Adrenal gland (tissue), 12 donors: ENCODE data around the gene CMTM5. TPM values are rescaled to one million over a fixed set of nuclear protein-coding genes. Genes with fewer than 3 reads are reported as not detected.

Experiments
- DNase-seq, 7 donors: peaks; one replicate each; pipeline ENCODE4 v3.0.0-alpha.2; 2019 to 2020
- H3K27ac ChIP-seq, 5 donors: fragments of 200-600 bp; sonication (generic) in 4 of 5; 1 replicate in 3 of 5; 2 replicates in 2 of 5; pipeline versions ENCODE4 v1.5.1 to v1.8.0; 2016 to 2020; ENCODE audit warnings: mild to moderate bottlenecking in 1 of 5
- H3K27me3 ChIP-seq: fragments of 200-600 bp; 2 replicates; pipeline ENCODE4 v1.8.0; 2021
- H3K36me3 ChIP-seq, 2 donors: fragments of 200-600 bp; replicated peaks in 1 of 2; 1 replicate in 1 of 2; 2 replicates in 1 of 2; pipeline versions ENCODE4 v1.5.1 to v1.8.0; 2018 to 2022
- H3K4me1 ChIP-seq, 2 donors: fragments of 200-600 bp; replicated peaks in 1 of 2; 1 replicate in 1 of 2; 2 replicates in 1 of 2; pipeline versions ENCODE4 v1.5.1 to v1.8.0; 2018 to 2021
- H3K4me3 ChIP-seq, 4 donors: fragments of 200-600 bp; sonication (generic) in 3 of 4; one replicate each; pipeline ENCODE4 v1.5.1; 2016 to 2018
- H3K9me3 ChIP-seq, 3 donors: fragments of 200-600 bp; sonication (generic) in 1 of 3; replicated peaks in 1 of 3; 1 replicate in 2 of 3; 2 replicates in 1 of 3; pipeline versions ENCODE4 v1.5.1 to v1.8.0; 2016 to 2021
- CTCF ChIP-seq, 6 experiments: fragments of 450-650 bp in 4 of 6; fragments of 200-600 bp in 2 of 6; sonication (generic) in 1 of 6; IDR thresholded peaks; 1 replicate in 5 of 6; 2 replicates in 1 of 6; pipeline versions ENCODE4 v1.5.1 to v1.8.0; 2016 to 2021; ENCODE audit warnings: antibody characterized with exemption in 6 of 6, mild to moderate bottlenecking in 2 of 6, moderate library complexity in 1 of 6
- POLR2A ChIP-seq, 2 donors: fragments of 450-650 bp; IDR thresholded peaks; one replicate each; pipeline ENCODE4 v1.6.1; 2017; ENCODE audit warnings: antibody characterized with exemption in 2 of 2, mild to moderate bottlenecking in 2 of 2, moderate library complexity in 1 of 2
- WGBS, 4 donors: extraction: QIAGEN DNeasy Blood & Tissue Kit in 2 of 4; methylation state at CpG; one replicate each; pipeline versions ENCODE4 v1.1.5 to v1.1.7; 2013 to 2017; 5-methylcytosine and 5-hydroxymethylcytosine counted together
- intact Hi-C, 2 donors: fragments of 100-400 bp; cut with DNase I; formaldehyde crosslinking; loops; one replicate each; pipeline versions ENCODE4 v1.14.1 to v1.15.0; 2022 to 2023
- microRNA counts, 2 donors: library from miRNA; unstranded; fragments of <30 nt; microRNA quantifications; one replicate each; lab custom pipeline; 2016
- microRNA-seq, 3 donors: library from miRNA; unstranded; fragments of <30 nt; microRNA quantifications; one replicate each; pipeline ENCODE4, GENCODE V29; 2017 to 2020
- polyA plus RNA-seq, 3 donors: library from polyadenylated mRNA; stranded (reverse); fragments of 200-250 nt in 2 of 3; fragments of 350-450 nt in 1 of 3; fragmentation: Illumina TruSeq in 1 of 3; extraction: RNeasy Lipid Tissue Mini Kit (QIAGEN cat#74804) in 1 of 3; gene quantifications; one replicate each; pipeline ENCODE4 v1.2.3, GENCODE V29; 2013 to 2014
- small RNA-seq, 2 donors: library from RNA; depleted of rRNA; stranded (forward); fragments of <200 nt; gene quantifications; one replicate each; pipeline ENCODE3, GENCODE V24; 2016
- total RNA-seq, 9 donors: library from RNA; depleted of rRNA in 4 of 9; stranded (reverse); fragments of >200 nt in 4 of 9; fragments of 120-200 nt in 1 of 9; fragmentation: NEBNext Ultra II Directional in 1 of 9; extraction: Animal tissue kit (Norgen Biotek cat#: 25700) in 1 of 9; gene quantifications; one replicate each; pipeline versions ENCODE4 v1.1.0 to v1.2.4, GENCODE V29; 2013 to 2023
- donor health status: healthy with polysubstance abuse.
- donor health status: Bipolar disorder and iron deficiency.
- donor health status: DM: yes; HTN: yes; CAD: no.
- donor health status: DM: no; HTN: no; CAD: no.
- donor health status: DM: no; HTN: no; CAD: no.
- donor health status: DM: yes; HTN: yes; CAD: no.

The CMTM5 gene
- total and polyA plus RNA-seq, 12 donors: 0.34 to 2.6 (median 0.89) TPM; not detected in 5

- Histone ChIP-seq H3K36me3 (no peaks in the 10 kb centered on the region), H3K27ac (no peak overlapping the region), H3K4me3 (no peak overlapping the region), H3K27me3 (no peaks in the 10 kb centered on the region), H3K9me3 (no peaks in the 10 kb centered on the region), H3K4me1 (no peaks in the 10 kb centered on the region)
- TF ChIP-seq CTCF (IDR thresholded peaks at IDR 0.05) (no peak), POLR2A (IDR thresholded peaks at IDR 0.05) (no peak)
- intact Hi-C loops: no loop called here
- 81 to 89% (median 84%) methylated on average over 8 to 13 of the region's 13 CpGs for WGBS, 4 donors
- DNase-seq: no peak
Observed at GRCh38 chr14:23428686-23429495, 52.0 kb downstream of the CMTM5 start.

MicroRNAs within 50 kb of the gene (microRNA counts, 767-probe panel; counts per million panel counts)
- microRNA hsa-miR-208a (lab: Ali Mortazavi, UCI) (0 counts per million in 2 donors), microRNA hsa-miR-208b (lab: Ali Mortazavi, UCI) (0 counts per million in 2 donors)

Small RNA genes within 50 kb of the gene (microRNA-seq; reads per million reads assigned to microRNA genes)
- 0 to 2.7 (median 0.57) reads per million in 3 donors for gene MIR208A
- gene MIR208B: 1.1 to 17.9 (median 5.1) reads per million in 3 donors

Small RNA genes within 50 kb of the gene (small RNA-seq; reads per million reads assigned to genes)
- gene MIR208A (0 reads per million in 2 donors), gene MIR208B (0 reads per million in 2 donors)

Other genes with a start within 250 kb of the CMTM5 start
- gene SLC7A8, start 193.4 kb upstream of the CMTM5 start, total RNA-seq: 10 to 100 TPM in 8 of 9 donors, 1 to 10 TPM in 1; 6.8 to 50.9 (median 33.2) TPM
- gene SLC7A8, start 193.4 kb upstream of the CMTM5 start, polyA plus RNA-seq: 10 to 100 TPM; 18.2 to 24.5 (median 21.0) TPM
- gene RNF212B, start 139.1 kb upstream of the CMTM5 start, total RNA-seq: not detected
- not detected for gene RNF212B, start 139.1 kb upstream of the CMTM5 start, polyA plus RNA-seq
- gene HOMEZ, start 90.9 kb upstream of the CMTM5 start, total RNA-seq: 10 to 100 TPM in 4 of 9 donors, 1 to 10 TPM in 5; 4.7 to 14.8 (median 9.7) TPM
- 10 to 100 TPM in 1 of 3 donors, 1 to 10 TPM in 2; 4.5 to 15.0 (median 4.8) TPM for gene HOMEZ, start 90.9 kb upstream of the CMTM5 start, polyA plus RNA-seq
- gene PPP1R3E, start 74.2 kb upstream of the CMTM5 start, total RNA-seq: 10 to 100 TPM in 4 of 9 donors, 1 to 10 TPM in 5; 2.2 to 16.6 (median 9.5) TPM
- 10 to 100 TPM; 16.8 to 82.8 (median 29.1) TPM for gene PPP1R3E, start 74.2 kb upstream of the CMTM5 start, polyA plus RNA-seq
- gene BCL2L2, start 70.2 kb upstream of the CMTM5 start, total RNA-seq: 10 to 100 TPM; 23.8 to 51.8 (median 36.6) TPM
- gene BCL2L2, start 70.2 kb upstream of the CMTM5 start, polyA plus RNA-seq: 10 to 100 TPM; 16.8 to 54.6 (median 44.6) TPM
- gene PABPN1, start 55.6 kb upstream of the CMTM5 start, total RNA-seq: 100 to 1,000 TPM in 4 of 9 donors, 10 to 100 TPM in 5; 18.3 to 200 (median 79.3) TPM
- gene PABPN1, start 55.6 kb upstream of the CMTM5 start, polyA plus RNA-seq: 100 to 1,000 TPM in 2 of 3 donors, 10 to 100 TPM in 1; 97.8 to 632 (median 331) TPM
- 10 to 100 TPM in 8 of 9 donors, 1 to 10 TPM in 1; 8.4 to 76.1 (median 21.4) TPM for gene SLC22A17, start 24.2 kb upstream of the CMTM5 start, total RNA-seq
- 100 to 1,000 TPM in 1 of 3 donors, 10 to 100 TPM in 2; 14.5 to 121 (median 53.9) TPM for gene SLC22A17, start 24.2 kb upstream of the CMTM5 start, polyA plus RNA-seq
- 10 to 100 TPM in 1 of 9 donors, 1 to 10 TPM in 8; 2.1 to 12.9 (median 3.2) TPM for gene EFS, start 11.9 kb upstream of the CMTM5 start, total RNA-seq
- gene EFS, start 11.9 kb upstream of the CMTM5 start, polyA plus RNA-seq: 10 to 100 TPM in 2 of 3 donors, 1 to 10 TPM in 1; 3.7 to 49.4 (median 11.1) TPM
- gene IL25, start 4.2 kb upstream of the CMTM5 start, total RNA-seq: not detected
- under 1 TPM in 1 of 3 donors, not detected in 2; 0.10 TPM for gene IL25, start 4.2 kb upstream of the CMTM5 start, polyA plus RNA-seq
- 1 to 10 TPM in 1 of 9 donors, under 1 TPM in 3, not detected in 5; under 0.01 to 1.5 (median 0.14) TPM for gene MYH6, start 31.2 kb downstream of the CMTM5 start, total RNA-seq
- 1 to 10 TPM in 1 of 3 donors, under 1 TPM in 2; 0.27 to 5.2 (median 0.67) TPM for gene MYH6, start 31.2 kb downstream of the CMTM5 start, polyA plus RNA-seq
- 1 to 10 TPM in 2 of 9 donors, under 1 TPM in 3, not detected in 4; 0.06 to 7.1 (median 0.81) TPM for gene MYH7, start 58.6 kb downstream of the CMTM5 start, total RNA-seq
- 1 to 10 TPM in 1 of 3 donors, under 1 TPM in 2; 0.11 to 4.3 (median 0.47) TPM for gene MYH7, start 58.6 kb downstream of the CMTM5 start, polyA plus RNA-seq
- 10 to 100 TPM; 24.4 to 61.3 (median 36.3) TPM for gene NGDN, start 92.7 kb downstream of the CMTM5 start, total RNA-seq
- gene NGDN, start 92.7 kb downstream of the CMTM5 start, polyA plus RNA-seq: 10 to 100 TPM; 32.1 to 57.8 (median 40.5) TPM
- 1 to 10 TPM in 6 of 9 donors, under 1 TPM in 3; 0.54 to 4.2 (median 2.2) TPM for gene ZFHX2, start 174.7 kb downstream of the CMTM5 start, total RNA-seq
- gene ZFHX2, start 174.7 kb downstream of the CMTM5 start, polyA plus RNA-seq: 1 to 10 TPM; 2.1 to 9.7 (median 2.5) TPM
- 10 to 100 TPM; 11.2 to 41.7 (median 31.0) TPM for gene THTPA, start 179.2 kb downstream of the CMTM5 start, total RNA-seq
- 10 to 100 TPM; 11.5 to 26.5 (median 21.4) TPM for gene THTPA, start 179.2 kb downstream of the CMTM5 start, polyA plus RNA-seq
- 100 to 1,000 TPM in 2 of 9 donors, 10 to 100 TPM in 7; 35.2 to 142 (median 78.9) TPM for gene AP1G2, start 190.7 kb downstream of the CMTM5 start, total RNA-seq
- gene AP1G2, start 190.7 kb downstream of the CMTM5 start, polyA plus RNA-seq: 100 to 1,000 TPM in 2 of 3 donors, 10 to 100 TPM in 1; 27.9 to 587 (median 285) TPM
- gene JPH4, start 201.7 kb downstream of the CMTM5 start, total RNA-seq: 10 to 100 TPM in 1 of 9 donors, 1 to 10 TPM in 6, under 1 TPM in 2; 0.42 to 11.1 (median 2.6) TPM
- 10 to 100 TPM in 1 of 3 donors, 1 to 10 TPM in 2; 5.9 to 35.8 (median 9.4) TPM for gene JPH4, start 201.7 kb downstream of the CMTM5 start, polyA plus RNA-seq